DMS114 treated with DMSO at 0.1 percent for 48 hours (cell line): ENCODE data around the gene AK2.
"Not testable (repeated sequence)": the region's sequence is repeated elsewhere in the genome, so short reads cannot be mapped to it uniquely, and the experiment has no call there.

Experiments used
- DNase-seq: peaks from one replicate; lab custom pipeline; 2025; ENCODE audit not compliant: unreplicated experiment; lab: John Stamatoyannopoulos, UW

Gene AK2

DNA sequence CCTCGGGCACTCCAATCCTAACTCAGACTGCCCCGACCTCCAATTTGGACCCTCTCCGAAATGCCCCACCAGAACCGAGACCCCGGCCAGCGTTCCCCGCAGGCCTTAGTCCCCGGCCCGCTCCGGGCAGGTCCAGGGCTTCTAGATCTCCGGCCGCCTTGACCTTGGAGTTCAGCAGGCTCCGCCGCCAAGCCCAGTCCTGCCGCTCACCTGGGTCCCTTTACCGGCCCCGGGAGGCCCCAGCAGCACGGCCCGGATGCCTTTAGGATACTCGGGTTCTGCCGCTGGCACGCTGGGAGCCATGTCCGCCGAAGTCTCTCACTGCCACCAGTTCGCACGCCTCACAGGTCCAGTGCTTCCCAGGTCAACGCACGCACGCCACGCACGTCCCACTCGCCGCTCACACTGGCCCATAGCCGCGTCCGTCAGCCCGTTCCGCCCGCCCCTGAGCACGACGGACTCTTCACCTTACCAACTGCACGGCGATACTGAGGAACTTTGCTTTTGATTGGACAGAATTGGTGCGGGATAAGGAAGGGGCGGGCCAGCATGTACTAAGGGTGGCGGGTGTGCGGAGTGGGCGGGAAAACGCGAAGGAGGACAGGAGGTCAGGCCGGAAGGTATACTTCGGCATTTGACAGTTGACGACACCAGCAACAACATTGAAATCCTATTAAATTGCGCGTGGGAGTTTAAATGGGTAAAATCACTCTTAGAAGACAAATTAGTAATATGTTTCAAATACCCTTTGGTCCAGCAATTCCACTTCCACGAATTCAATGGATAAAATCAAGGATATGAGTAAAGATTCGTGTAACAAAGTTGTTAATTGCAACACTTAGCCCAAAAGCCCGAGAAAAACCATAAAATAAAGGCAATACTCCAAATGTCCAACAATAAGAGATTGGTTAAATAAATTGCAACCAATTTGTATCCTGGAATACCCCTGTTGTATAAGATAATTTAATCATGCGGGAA, at the start of gene AK2:
TSS of gene AK2 (minus strand) at position 358 of the 978 bp plus-strand sequence. CDS start at position 303, 55 bp downstream.
- peak; percentile 99 for DNase-seq

- peak; percentile 49 for DNase-seq
Observed at GRCh38 chr1:33086384-33086850, 49.7 kb upstream of the AK2 start.

GRCh38 chr1:33085332-33085731, 48.6 kb upstream of the AK2 start:
- DNase-seq, result no peak

GRCh38 chr1:33082575-33083108, 46.0 kb upstream of the AK2 start:
- DNase-seq, result no peak

DNA sequence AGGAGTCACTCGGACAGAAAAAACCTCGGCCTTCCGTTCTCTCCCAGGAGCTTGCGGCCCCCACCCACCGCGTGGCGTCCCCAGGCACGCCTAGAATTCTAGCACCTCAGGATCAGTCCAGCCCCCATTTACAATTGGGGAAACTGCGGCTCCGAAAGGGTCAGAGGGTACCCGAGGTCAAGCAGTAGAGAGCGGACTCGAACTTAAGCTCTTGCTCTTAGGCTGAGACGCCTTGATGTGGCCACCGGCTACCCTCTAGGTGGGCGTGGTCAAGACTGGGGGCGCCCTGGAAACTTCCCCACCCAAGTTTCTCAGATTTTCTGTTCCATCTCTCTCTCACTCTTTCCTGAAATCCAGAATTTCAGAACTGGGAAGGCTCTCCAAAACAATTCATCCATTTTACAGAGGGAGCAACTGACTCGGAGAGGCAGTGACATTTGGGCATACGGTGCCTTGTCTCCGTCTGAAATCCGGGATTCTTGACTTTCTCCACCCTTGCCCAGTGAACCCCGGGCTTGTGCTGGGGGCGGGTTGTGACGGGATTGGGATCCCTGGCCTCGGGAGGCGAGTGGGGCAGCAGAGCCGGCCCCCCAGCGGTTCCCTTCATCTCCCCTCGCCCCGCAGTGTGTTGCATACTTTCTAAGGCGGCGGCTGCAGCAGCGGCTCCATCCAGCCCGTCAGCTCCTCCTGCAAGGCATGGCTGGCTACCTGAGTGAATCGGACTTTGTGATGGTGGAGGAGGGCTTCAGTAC, 45.0 kb upstream of the AK2 start:
- no peak for DNase-seq

- DNase-seq, result peak; percentile 86
Observed at GRCh38 chr1:33080885-33081553, 44.3 kb upstream of the AK2 start, which contains the start of gene AZIN2. TSS of gene AZIN2 (plus strand) at chr1:33081153. CDS start at chr1:33082250, 1,097 bp downstream.

- DNase-seq, result no peak
Observed at GRCh38 chr1:33080373-33080772, 43.7 kb upstream of the AK2 start.

DNA sequence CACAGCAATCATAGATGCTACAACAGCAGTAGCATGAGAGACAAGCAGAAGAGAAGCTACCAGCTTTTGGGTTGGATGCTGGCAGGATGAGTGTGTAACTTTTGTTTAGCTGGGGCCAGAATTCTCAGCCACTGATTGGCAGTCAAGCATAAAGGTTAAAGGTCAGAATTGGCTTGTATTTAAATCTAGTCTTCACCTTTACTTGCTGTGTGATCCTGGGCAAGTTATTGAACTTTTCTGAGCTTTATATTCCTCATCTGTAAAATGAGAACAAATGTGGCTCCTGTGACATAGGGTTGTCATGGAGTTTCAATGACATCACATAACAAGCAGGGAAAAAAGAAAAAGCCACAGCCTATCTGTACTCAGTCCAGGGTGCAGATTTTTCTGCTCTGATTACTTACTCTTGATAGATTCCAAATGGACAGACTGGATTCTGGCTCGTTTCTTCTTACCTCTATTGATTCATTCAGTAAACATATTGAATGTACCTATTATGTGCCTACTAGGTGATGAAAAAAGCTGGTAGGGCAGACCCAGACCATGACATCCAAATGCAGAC, 41.4 kb upstream of the AK2 start:
- no peak for DNase-seq

DNA sequence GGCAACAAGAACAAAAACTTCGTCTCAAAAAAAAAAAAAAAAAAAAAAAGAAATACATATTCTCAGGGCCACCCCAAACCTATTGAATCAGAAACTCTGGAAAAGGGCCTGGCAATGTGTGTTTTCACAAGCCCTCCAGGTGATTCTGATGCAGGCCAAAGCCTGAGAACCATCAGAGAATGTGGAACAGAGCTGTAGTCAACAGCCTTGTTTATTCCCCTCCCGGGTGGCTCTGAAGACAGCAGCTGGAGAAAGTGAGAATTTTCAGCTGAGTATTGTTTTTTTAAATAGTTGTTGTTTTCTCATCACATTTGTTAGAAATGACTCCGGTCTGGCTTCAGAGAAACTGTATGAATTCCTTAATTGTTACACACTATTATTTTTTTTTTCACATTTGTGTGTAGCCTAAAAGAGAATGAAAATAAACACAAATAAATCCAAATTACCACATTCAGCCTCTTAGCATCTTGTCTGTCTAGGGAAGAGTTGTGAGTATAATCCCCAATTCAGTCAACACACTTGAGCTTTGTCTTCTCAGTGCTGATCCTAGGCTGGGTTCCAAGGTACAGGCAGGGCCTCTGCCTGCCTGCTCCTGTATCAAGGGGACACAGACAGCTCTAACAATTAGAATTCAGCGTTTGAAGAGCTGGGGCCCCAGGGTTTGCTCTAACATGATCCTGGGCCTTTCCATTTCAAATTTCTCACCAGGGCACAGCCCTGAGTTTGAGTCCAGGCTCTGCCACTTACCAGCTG, 37.7 kb upstream of the AK2 start:
- DNase-seq, result no peak

DNA sequence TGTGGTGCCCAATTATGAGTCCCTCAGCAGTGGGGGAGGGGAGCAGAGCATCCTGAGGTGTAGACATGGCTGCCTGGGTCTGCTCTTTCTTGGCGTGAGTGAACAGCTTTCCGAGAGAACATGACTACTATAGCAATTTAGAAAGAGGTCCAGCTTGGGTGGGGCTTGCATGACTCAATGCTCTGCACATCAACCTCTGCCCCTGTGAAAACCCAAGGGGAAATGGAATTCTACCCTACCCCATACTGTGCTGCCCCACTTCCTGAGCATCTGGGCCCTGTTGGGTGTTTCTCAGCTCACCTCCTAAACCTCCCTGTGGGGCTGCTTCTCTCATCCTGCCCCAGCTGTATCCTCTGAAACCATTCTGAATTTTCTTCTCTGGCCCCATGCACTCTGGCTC, 36.0 kb upstream of the AK2 start:
- no peak for DNase-seq

GRCh38 chr1:33070628-33071027, 33.9 kb upstream of the AK2 start:
- DNase-seq, result no peak

GRCh38 chr1:33068108-33068507, 31.4 kb upstream of the AK2 start:
- DNase-seq, result not testable (repeated sequence)

GRCh38 chr1:33066477-33066876, 29.8 kb upstream of the AK2 start:
- DNase-seq, result not testable (repeated sequence)

DNA sequence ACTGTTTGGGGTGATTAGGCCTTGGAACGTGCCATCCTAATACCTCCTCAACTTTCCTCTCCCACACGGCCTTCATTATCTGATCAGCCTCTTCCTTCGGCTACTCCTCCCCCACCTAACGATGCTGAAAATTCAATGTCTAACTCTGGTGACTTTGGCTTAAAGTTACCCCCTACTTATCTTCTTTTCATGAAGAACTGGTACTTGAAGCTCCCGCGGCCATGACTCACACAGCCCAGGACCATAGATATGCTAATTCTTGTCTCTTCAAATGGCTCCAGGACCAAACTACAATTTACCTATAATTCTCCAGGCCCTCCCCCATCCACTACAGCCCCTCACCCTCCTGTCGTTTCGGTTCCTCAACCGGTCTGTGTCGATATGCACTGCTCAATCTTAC, 28.6 kb upstream of the AK2 start:
- DNase-seq, result no peak

DNA sequence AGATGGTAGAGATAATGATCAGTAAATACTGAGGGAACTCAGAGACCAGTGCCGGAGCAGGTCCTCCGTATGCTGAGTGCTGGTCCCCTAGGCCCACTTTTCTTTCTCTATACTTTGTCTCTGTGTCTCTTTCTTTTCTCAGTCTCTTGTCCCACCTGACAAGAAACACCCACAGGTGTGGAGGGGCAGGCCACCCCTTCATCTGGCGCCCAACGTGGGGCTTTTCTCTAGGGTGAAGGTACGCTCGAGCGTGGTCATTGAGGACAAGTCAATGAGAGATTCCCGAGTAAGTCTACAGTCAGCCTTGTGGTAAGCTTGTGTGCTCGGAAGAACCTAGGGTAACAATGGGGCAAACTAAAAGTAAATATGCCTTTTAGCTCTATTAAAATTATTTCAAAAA, 27.6 kb upstream of the AK2 start:
- DNase-seq, result not testable (repeated sequence)

GRCh38 chr1:33061834-33062233, 25.2 kb upstream of the AK2 start:
- DNase-seq, result no peak

DNA sequence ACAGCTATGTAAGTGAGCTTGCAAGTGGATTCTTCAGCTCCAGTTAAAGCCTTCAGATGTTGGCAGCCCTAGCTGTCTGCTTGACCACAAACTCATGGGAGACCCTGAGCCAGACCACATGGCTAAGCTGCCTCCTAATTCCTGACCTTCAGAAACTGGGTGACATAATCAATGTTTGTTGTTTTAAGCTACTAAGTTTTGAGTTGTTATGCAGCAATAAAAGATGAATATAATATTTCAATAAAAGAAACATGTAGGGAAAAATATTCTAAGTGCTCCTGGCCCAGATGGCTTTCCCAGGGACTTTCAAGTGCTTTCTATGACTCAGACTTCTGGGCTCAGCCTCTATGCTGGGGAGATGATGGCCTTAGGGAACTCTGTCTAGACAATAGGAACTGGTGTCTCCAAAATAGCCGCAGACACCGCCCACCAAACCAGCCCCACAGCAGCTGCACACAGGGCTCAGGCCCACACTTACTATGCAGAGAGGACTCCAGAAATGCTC, 23.9 kb upstream of the AK2 start:
- DNase-seq, result no peak

- no peak for DNase-seq
Observed at GRCh38 chr1:33057095-33057494, 20.4 kb upstream of the AK2 start.

DNA sequence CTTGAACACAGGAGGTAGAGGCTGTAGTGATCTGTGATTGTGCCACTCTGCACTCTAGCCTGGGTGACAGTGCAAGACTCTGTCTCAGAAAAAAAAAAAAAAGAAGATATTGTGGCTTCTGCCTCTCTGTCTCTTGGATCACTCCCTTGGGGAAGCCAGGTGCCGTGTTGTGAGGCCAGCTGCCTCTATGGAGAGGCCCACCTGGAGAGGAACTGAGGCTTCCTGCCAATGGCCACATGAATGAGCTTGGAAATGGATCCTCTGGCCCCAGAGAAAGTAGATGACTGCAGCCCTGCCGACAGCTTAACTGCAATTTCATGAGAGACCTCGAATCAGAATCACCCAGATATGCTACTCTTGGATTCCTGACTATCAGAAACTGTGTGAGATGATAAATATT, 19.7 kb upstream of the AK2 start:
- no peak for DNase-seq
